AG10803 (cell line): ENCODE measurements around the gene KCND2.

Experiments
- DNase-seq: peaks from one replicate; pipeline ENCODE4 v3.0.0; 2010; ENCODE audit warnings: low read depth
- H3K4me3 ChIP-seq: 2 replicates; pipeline ENCODE4 v1.5.1; 2011; ENCODE audit warnings: mild to moderate bottlenecking, low read length, control low read depth
- CTCF ChIP-seq: conservative IDR thresholded peaks from 2 replicates; pipeline ENCODE4 v1.5.1; 2011; ENCODE audit warnings: mild to moderate bottlenecking, low read length, control low read depth, inconsistent platforms

Gene KCND2

DNA sequence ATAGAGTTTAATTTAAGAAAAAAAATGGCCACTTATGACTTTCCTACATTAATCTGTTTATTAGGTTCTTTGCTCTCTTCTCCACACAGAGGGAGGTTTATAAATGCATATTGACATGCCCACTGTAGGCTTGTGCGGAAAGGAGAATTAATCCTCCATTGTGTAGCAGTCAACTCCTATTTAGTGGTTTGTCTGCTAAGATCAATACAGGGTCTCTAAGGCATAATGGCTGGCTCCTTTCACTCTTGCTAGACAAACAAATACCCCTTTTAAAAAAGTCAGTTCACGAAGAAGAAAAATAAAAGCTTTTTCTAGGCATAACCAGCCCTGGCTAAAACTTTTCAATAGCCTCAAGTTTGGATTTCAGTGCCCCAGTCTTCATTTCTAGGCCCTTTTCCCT lies 443.3 kb downstream of the KCND2 start:
- no peak for DNase-seq
- no peak overlapping the region for H3K4me3 ChIP-seq
- TF ChIP-seq CTCF = no peak

GRCh38 chr7:120717166-120717565 lies 444.2 kb downstream of the KCND2 start:
- TF ChIP-seq CTCF = no peak
- no peak for DNase-seq
- H3K4me3 ChIP-seq = no peak overlapping the region

DNA sequence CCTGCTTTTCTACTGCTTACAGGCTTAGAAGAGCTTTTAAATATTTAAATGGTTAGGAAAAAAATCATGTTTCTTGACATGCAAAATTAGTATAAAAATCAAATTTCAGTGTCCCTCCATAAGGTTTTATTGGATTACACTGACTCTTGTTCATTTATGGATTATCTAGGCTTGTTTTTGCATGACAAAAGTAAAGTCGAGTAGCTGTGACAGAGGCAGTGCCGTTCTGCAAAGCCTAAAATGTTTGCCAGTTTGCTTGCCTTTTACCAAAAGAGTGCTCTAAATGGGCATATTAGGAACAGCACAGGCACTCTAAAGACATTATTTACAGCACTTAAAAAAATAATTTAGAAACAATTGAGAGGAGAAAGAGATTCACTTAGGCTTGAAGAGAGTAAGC lies 445.4 kb downstream of the KCND2 start:
- DNase-seq = no peak
- no peak for TF ChIP-seq CTCF
- no peak overlapping the region for H3K4me3 ChIP-seq

DNA sequence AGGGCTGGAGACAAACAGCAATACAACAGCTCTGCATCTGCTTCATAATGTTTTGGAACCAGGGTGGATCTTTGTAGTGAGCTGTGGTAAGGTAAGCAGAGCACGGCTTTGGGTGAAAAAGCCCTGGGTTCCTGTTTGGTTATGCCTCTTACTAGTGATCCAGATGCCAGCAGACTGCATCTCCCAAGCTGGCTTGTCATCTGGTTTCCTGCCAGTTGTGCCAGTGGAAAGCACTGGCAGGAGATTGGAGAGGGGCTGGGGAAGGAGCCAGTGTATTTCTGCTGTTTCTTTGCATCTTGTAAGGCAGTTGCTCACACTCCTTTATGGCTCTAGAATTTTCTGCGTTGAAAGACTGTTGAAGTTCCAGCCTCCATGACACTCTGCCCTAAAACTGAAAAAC lies 447.3 kb downstream of the KCND2 start:
- H3K4me3 ChIP-seq = no peak overlapping the region
- DNase-seq = no peak
- no peak for TF ChIP-seq CTCF

GRCh38 chr7:120723465-120724385 lies 450.8 kb downstream of the KCND2 start:
- no peak for DNase-seq
- TF ChIP-seq CTCF = no peak
- no peak overlapping the region for H3K4me3 ChIP-seq

DNA sequence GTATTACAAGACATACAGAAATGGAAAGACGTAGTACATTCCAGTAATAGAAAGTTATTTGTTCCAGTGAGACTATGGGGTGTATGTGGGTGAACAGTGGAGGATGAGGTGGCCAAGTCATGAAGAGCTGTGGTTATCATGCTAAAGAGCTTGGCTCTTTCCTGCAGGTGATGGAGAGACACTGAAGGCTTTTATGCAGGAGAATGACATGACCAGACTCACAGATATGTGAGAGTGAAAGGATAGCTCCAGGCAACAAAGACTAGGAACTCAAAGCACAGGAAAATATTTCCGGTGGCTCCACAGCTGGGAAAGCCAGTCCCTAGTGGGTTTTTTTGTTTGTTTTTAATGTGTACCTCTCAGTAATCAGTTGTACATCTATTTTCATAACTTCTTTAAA lies 451.5 kb downstream of the KCND2 start:
- no peak overlapping the region for H3K4me3 ChIP-seq
- no peak for DNase-seq
- no peak for TF ChIP-seq CTCF

DNA sequence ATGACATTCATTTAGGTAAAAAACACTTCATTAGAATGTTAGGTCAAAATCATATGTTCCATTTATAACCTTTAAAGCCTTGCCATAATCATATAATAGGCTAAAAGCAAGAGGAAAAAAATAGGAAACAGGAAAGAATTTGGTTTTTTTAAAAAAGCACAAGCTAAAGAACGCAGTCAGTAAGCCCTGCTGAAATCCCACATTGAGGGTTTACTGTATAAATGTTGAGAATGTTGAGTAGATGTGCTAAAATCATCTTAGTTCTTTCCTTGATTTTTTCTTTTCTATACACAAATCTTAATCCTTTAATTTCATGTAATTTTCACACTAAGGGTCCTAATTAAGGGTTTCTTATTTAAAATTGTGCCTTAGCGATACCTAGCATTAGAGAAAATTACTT lies 452.0 kb downstream of the KCND2 start:
- no peak overlapping the region for H3K4me3 ChIP-seq
- DNase-seq = no peak
- no peak for TF ChIP-seq CTCF
